A549 (cell line): ENCODE measurements around the gene PES1. TPM values are rescaled to one million over a fixed set of nuclear protein-coding genes. Genes with fewer than 3 reads are reported as not detected.

Experiments
- ATAC-seq, 2 experiments: fragments of 200-7000 bp in 1 of 2; fragments of >200 bp in 1 of 2; cut with Nextera tagmentation in 1 of 2; cut with Tn5 transposase in 1 of 2; 3 replicates each; pipeline versions ENCODE4 v1.8.0 to v1.9.1; 2018 to 2020; ENCODE audit warnings: mild to moderate bottlenecking in 1 of 2, moderate library complexity in 1 of 2
- CTCF ChIA-PET: fragments of 300-600 bp; sonication (Branson Sonifier 250); formaldehyde crosslinking; extraction: SDS; loops from one replicate; lab custom pipeline; 2021; ENCODE audit warnings: antibody characterized with exemption, inconsistent platforms; lab: Yijun Ruan, JAX
- POLR2A ChIA-PET: fragments of 350-600 bp; formaldehyde crosslinking; extraction: SDS; loops from one replicate; lab custom pipeline; 2021; ENCODE audit warnings: antibody characterized with exemption, inconsistent platforms; lab: Yijun Ruan, JAX
- DNase-seq, 2 experiments: peaks; one replicate each; pipeline versions ENCODE4 v3.0.0 to v3.0.0-alpha.2; 2011 to 2016; ENCODE audit warnings: low read depth in 1 of 2, low spot score in 1 of 2
- FAIRE-seq: peaks from 2 replicates; lab custom pipeline; 2011; peaks lifted over from hg19 to GRCh38; lab: Jason Lieb, UNC
- H3K27ac ChIP-seq, 2 experiments: fragments of >200 bp; sonication (Bioruptor Twin); formaldehyde crosslinking; 3 replicates each; pipeline ENCODE4 v1.5.1; 2016 to 2017
- H3K4me1 ChIP-seq: fragments of >200 bp; sonication (Bioruptor Twin); formaldehyde crosslinking; 3 replicates; pipeline ENCODE4 v1.6.1; 2016
- H3K4me2 ChIP-seq: fragments of >200 bp; sonication (Bioruptor Twin); formaldehyde crosslinking; 3 replicates; pipeline ENCODE4 v1.6.1; 2016
- H3K4me3 ChIP-seq: fragments of >200 bp; sonication (Bioruptor Twin); formaldehyde crosslinking; 3 replicates; pipeline ENCODE4 v1.5.1; 2016
- H3K9me3 ChIP-seq: fragments of >200 bp; sonication (Bioruptor Twin); formaldehyde crosslinking; 3 replicates; pipeline ENCODE4 v1.6.1; 2016
- BHLHE40 ChIP-seq: IDR thresholded peaks from 2 replicates; pipeline ENCODE4 v1.6.1; 2012; ENCODE audit warnings: low read depth, low read length, inconsistent platforms
- CEBPB ChIP-seq, 2 experiments: fragments of >200 bp in 1 of 2; sonication (Bioruptor Twin) in 1 of 2; formaldehyde crosslinking in 1 of 2; IDR thresholded peaks; 2 replicates each; pipeline ENCODE4 v1.6.1; 2012 to 2016
- CHD4 ChIP-seq: fragments of 200-600 bp; sonication (generic); IDR thresholded peaks from 2 replicates; pipeline ENCODE4 v1.6.1; 2016; ENCODE audit warnings: antibody characterized with exemption, mild to moderate bottlenecking, borderline replicate concordance
- EHF ChIP-seq: fragments of 250-450 bp; sonication (Bioruptor Pico); IDR thresholded peaks from 2 replicates; pipeline ENCODE4 v1.5.0; 2020; ENCODE audit warnings: mild to moderate bottlenecking
- EHMT2 ChIP-seq: fragments of 200-600 bp; sonication (generic); IDR thresholded peaks from 2 replicates; pipeline ENCODE4 v1.6.1; 2016; ENCODE audit warnings: antibody characterized with exemption, low read depth, mild to moderate bottlenecking, moderate library complexity
- EP300 ChIP-seq, 2 experiments: fragments of >200 bp; sonication (Bioruptor Twin); formaldehyde crosslinking; IDR thresholded peaks; 2 replicates in 1 of 2; 3 replicates in 1 of 2; pipeline ENCODE4 v1.6.1; 2016 to 2017
- FOSB ChIP-seq: fragments of 250-450 bp; sonication (Bioruptor Pico); IDR thresholded peaks from 2 replicates; pipeline ENCODE4 v1.5.0; 2020; ENCODE audit warnings: mild to moderate bottlenecking, moderate library complexity
- FOSL2 ChIP-seq, 2 experiments: fragments of 450-650 bp in 1 of 2; fragments of >200 bp in 1 of 2; sonication (Bioruptor Twin) in 1 of 2; formaldehyde crosslinking; IDR thresholded peaks; 2 replicates each; pipeline versions ENCODE4 v1.5.0 to v1.6.1; 2016 to 2020; ENCODE audit warnings: mild to moderate bottlenecking in 1 of 2, moderate library complexity in 1 of 2
- FOXS1 ChIP-seq: fragments of 250-450 bp; sonication (Bioruptor Pico); IDR thresholded peaks from 2 replicates; pipeline ENCODE4 v1.5.0; 2020; ENCODE audit warnings: mild to moderate bottlenecking, moderate library complexity
- HDAC2 ChIP-seq: fragments of 200-600 bp; sonication (generic); IDR thresholded peaks from 2 replicates; pipeline ENCODE4 v1.6.1; 2016
- JUNB ChIP-seq: fragments of >200 bp; sonication (Bioruptor Twin); formaldehyde crosslinking; IDR thresholded peaks from 2 replicates; pipeline ENCODE4 v1.6.1; 2016
- KDM1A ChIP-seq: fragments of 200-600 bp; sonication (generic); IDR thresholded peaks from 2 replicates; pipeline ENCODE4 v1.6.1; 2016; ENCODE audit warnings: low read depth, mild to moderate bottlenecking
- KDM5A ChIP-seq: fragments of 200-600 bp; sonication (generic); IDR thresholded peaks from 2 replicates; pipeline ENCODE4 v1.6.1; 2016; ENCODE audit warnings: antibody characterized with exemption, mild to moderate bottlenecking
- NFE2L2 ChIP-seq: fragments of 150-350 bp; conservative IDR thresholded peaks from 2 replicates; pipeline ENCODE4 v1.6.1; 2014; ENCODE audit warnings: low read length
- NR3C1 ChIP-seq: fragments of >200 bp; sonication (Bioruptor Twin); formaldehyde crosslinking; IDR thresholded peaks from 3 replicates; pipeline ENCODE4 v1.6.1; 2017
- PHF8 ChIP-seq: fragments of 200-600 bp; sonication (generic); IDR thresholded peaks from 2 replicates; pipeline ENCODE4 v1.6.1; 2016; ENCODE audit warnings: low read depth, mild to moderate bottlenecking, antibody characterized with exemption, moderate library complexity, borderline replicate concordance
- RARB ChIP-seq: fragments of 250-450 bp; sonication (Bioruptor Pico); IDR thresholded peaks from 2 replicates; pipeline ENCODE4 v1.8.0; 2021; ENCODE audit warnings: mild to moderate bottlenecking, moderate library complexity
- RCOR1 ChIP-seq: fragments of 150-350 bp; IDR thresholded peaks from 2 replicates; pipeline ENCODE4 v1.6.1; 2014; ENCODE audit warnings: antibody characterized with exemption, low read length, low read depth
- RNF2 ChIP-seq: fragments of 200-600 bp; sonication (generic); IDR thresholded peaks from 2 replicates; pipeline ENCODE4 v1.6.1; 2016; ENCODE audit warnings: low read depth, mild to moderate bottlenecking, antibody characterized with exemption, moderate library complexity, borderline replicate concordance
- SMC3 ChIP-seq: fragments of >200 bp; sonication (Bioruptor Twin); formaldehyde crosslinking; IDR thresholded peaks from 3 replicates; pipeline ENCODE4 v1.6.1; 2018; ENCODE audit warnings: inconsistent platforms
- TFCP2L1 ChIP-seq: fragments of 250-450 bp; sonication (Bioruptor Pico); IDR thresholded peaks from 2 replicates; pipeline ENCODE4 v1.5.0; 2021; ENCODE audit warnings: mild to moderate bottlenecking
- WGBS: methylation state at CpG from one replicate; pipeline ENCODE4 v1.1.6; 2017; ENCODE audit errors: missing lambda C conversion rate; 5-methylcytosine and 5-hydroxymethylcytosine counted together
- polyA plus RNA-seq, 4 experiments: library from polyadenylated mRNA; depleted of rRNA in 3 of 4; stranded (reverse); fragments of >200 nt; fragmentation: RNase III in 1 of 4; extraction: RNeasy Plus Mini Kit Qiagen cat#74134 plus additional on column Dnase treatment in 1 of 4; gene quantifications; 2 replicates in 3 of 4; 3 replicates in 1 of 4; pipeline ENCODE4 v1.2.3, GENCODE V29; 2011 to 2017
- TF ChIP-seq, protein P1 (sequence below): fragments of 150-350 bp; IDR thresholded peaks from 2 replicates; pipeline ENCODE4 v1.6.1; 2014; ENCODE audit warnings: low read depth, mild to moderate bottlenecking, low read length
- TF ChIP-seq, protein P2 (sequence below): IDR thresholded peaks from 2 replicates; pipeline ENCODE4 v1.6.1; 2012
- TF ChIP-seq, protein P3 (sequence below): IDR thresholded peaks from 2 replicates; pipeline ENCODE4 v1.6.1; 2012
- TF ChIP-seq, protein P4 (sequence below): fragments of >200 bp; sonication (Bioruptor Twin); formaldehyde crosslinking; IDR thresholded peaks from 3 replicates; pipeline ENCODE4 v1.5.1; 2016
- TF ChIP-seq, protein P5 (sequence below): fragments of 250-450 bp; sonication (Bioruptor Pico); IDR thresholded peaks from 2 replicates; pipeline ENCODE4 v1.5.0; 2021; ENCODE audit warnings: mild to moderate bottlenecking, moderate library complexity, borderline replicate concordance
- TF ChIP-seq, protein P6 (sequence below): IDR thresholded peaks from 2 replicates; pipeline ENCODE4 v1.6.1; 2012; ENCODE audit warnings: low read depth, borderline replicate concordance
- TF ChIP-seq, protein P7 (sequence below): fragments of 450-650 bp; IDR thresholded peaks from 2 replicates; pipeline ENCODE4 v1.6.1; 2014; ENCODE audit warnings: antibody characterized with exemption

Gene PES1
- polyA plus RNA-seq, 2 of the 4 experiments (the other 2 are of a cell fraction): 107 to 111 TPM

DNA sequence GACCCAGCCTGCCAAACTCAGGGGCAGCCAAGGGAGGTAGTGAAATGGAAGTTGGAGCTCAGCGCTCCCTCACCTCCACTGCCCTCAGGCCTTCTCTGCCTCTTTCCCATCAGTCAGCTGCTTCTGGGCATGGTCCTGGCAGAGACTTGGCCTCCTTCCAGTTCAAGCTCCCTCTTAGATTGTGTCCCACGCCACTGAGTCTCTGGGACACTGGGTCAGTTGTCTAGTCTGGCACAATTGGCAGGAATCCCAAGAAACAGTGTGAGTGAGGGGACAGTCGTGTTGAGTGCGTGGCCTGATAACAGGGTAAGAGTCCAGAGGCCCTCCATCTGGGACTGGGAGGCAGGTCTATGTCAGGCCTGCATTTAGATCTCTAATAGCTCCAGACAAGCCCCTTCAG is 36.8 kb upstream of the PES1 start:
- no peak overlapping the region for H3K4me2 ChIP-seq
- no peaks in the 10 kb centered on the region for H3K9me3 ChIP-seq
- ChIA-PET POLR2A (no interaction called here), CTCF (interaction anchor here (0.8 to 2.2 kb wide), 3 partner anchors 73 to 135 kb away, joined by 4 to 9 read pairs (median 4); no protein-coding TSS in a partner anchor)
- no peak overlapping the region for H3K4me3 ChIP-seq
- DNase-seq (no peak), ATAC-seq (no peak), FAIRE-seq (no peak)
- H3K4me1 ChIP-seq: no peaks in the 10 kb centered on the region
- WGBS: 100% methylated on average over 2 of the region's 4 CpGs
- TF ChIP-seq NR3C1 (no peak), BHLHE40 (no peak), RNF2 (no peak), SMC3 (no peak), NFE2L2 (no peak), FOSB (CRISPR knock-in tag) (no peak), KDM5A (no peak)
- TF ChIP-seq, protein P1, sequence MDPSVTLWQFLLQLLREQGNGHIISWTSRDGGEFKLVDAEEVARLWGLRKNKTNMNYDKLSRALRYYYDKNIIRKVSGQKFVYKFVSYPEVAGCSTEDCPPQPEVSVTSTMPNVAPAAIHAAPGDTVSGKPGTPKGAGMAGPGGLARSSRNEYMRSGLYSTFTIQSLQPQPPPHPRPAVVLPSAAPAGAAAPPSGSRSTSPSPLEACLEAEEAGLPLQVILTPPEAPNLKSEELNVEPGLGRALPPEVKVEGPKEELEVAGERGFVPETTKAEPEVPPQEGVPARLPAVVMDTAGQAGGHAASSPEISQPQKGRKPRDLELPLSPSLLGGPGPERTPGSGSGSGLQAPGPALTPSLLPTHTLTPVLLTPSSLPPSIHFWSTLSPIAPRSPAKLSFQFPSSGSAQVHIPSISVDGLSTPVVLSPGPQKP: no peak
- TF ChIP-seq, protein P2, sequence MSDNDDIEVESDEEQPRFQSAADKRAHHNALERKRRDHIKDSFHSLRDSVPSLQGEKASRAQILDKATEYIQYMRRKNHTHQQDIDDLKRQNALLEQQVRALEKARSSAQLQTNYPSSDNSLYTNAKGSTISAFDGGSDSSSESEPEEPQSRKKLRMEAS: no peak
- TF ChIP-seq, protein P3, sequence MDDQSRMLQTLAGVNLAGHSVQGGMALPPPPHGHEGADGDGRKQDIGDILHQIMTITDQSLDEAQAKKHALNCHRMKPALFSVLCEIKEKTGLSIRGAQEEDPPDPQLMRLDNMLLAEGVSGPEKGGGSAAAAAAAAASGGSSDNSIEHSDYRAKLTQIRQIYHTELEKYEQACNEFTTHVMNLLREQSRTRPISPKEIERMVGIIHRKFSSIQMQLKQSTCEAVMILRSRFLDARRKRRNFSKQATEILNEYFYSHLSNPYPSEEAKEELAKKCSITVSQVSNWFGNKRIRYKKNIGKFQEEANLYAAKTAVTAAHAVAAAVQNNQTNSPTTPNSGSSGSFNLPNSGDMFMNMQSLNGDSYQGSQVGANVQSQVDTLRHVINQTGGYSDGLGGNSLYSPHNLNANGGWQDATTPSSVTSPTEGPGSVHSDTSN: no peak
- TF ChIP-seq, protein P4, sequence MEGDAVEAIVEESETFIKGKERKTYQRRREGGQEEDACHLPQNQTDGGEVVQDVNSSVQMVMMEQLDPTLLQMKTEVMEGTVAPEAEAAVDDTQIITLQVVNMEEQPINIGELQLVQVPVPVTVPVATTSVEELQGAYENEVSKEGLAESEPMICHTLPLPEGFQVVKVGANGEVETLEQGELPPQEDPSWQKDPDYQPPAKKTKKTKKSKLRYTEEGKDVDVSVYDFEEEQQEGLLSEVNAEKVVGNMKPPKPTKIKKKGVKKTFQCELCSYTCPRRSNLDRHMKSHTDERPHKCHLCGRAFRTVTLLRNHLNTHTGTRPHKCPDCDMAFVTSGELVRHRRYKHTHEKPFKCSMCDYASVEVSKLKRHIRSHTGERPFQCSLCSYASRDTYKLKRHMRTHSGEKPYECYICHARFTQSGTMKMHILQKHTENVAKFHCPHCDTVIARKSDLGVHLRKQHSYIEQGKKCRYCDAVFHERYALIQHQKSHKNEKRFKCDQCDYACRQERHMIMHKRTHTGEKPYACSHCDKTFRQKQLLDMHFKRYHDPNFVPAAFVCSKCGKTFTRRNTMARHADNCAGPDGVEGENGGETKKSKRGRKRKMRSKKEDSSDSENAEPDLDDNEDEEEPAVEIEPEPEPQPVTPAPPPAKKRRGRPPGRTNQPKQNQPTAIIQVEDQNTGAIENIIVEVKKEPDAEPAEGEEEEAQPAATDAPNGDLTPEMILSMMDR: no peak
- H3K27ac ChIP-seq: no peak overlapping the region

DNA sequence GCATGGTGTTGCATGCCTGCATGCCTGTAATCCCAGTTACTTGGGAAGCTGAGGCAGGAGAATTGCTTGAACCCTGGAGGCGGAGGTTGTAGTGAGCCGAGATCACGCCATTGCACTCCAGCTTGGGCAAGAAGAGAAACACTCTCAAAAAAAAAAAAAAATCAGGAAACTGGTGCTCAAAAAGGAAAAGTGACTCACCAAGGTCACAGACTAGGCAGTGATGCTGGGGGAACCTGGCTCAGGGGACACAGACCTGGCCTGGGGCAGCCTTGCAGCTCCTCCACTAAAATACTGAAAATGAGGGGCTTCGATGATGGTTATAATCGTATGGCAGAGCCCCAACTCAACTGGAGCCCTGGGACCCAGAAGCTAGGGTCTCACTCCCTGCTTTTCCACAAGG is 35.8 kb upstream of the PES1 start:
- 81% methylated on average over 5 of the region's 5 CpGs for WGBS
- H3K4me1 ChIP-seq: no peaks in the 10 kb centered on the region
- DNase-seq (no peak), ATAC-seq (no peak), FAIRE-seq (no peak)
- no peak overlapping the region for H3K27ac ChIP-seq
- CTCF ChIA-PET: interaction anchor here (1.5 to 2.2 kb wide), 2 partner anchors 128 to 136 kb away, joined by 4 to 9 read pairs; no protein-coding TSS in a partner anchor
- POLR2A ChIA-PET: no interaction called here
- H3K4me3 ChIP-seq: no peak overlapping the region
- H3K9me3 ChIP-seq: no peaks in the 10 kb centered on the region
- no peak overlapping the region for H3K4me2 ChIP-seq
- no peak for TF ChIP-seq EHMT2
- TF ChIP-seq, protein P5, sequence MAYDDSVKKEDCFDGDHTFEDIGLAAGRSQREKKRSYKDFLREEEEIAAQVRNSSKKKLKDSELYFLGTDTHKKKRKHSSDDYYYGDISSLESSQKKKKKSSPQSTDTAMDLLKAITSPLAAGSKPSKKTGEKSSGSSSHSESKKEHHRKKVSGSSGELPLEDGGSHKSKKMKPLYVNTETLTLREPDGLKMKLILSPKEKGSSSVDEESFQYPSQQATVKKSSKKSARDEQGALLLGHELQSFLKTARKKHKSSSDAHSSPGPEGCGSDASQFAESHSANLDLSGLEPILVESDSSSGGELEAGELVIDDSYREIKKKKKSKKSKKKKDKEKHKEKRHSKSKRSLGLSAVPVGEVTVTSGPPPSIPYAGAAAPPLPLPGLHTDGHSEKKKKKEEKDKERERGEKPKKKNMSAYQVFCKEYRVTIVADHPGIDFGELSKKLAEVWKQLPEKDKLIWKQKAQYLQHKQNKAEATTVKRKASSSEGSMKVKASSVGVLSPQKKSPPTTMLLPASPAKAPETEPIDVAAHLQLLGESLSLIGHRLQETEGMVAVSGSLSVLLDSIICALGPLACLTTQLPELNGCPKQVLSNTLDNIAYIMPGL (CRISPR knock-in tag): no peak
- TF ChIP-seq, protein P6, sequence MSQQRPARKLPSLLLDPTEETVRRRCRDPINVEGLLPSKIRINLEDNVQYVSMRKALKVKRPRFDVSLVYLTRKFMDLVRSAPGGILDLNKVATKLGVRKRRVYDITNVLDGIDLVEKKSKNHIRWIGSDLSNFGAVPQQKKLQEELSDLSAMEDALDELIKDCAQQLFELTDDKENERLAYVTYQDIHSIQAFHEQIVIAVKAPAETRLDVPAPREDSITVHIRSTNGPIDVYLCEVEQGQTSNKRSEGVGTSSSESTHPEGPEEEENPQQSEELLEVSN: no peak
- no peak for TF ChIP-seq FOSL2 (IDR thresholded peaks at IDR 0.05)
- no peak for TF ChIP-seq FOSL2 (CRISPR knock-in tag; IDR thresholded peaks at IDR 0.05)
- TF ChIP-seq CEBPB (IDR thresholded peaks at IDR 0.05): no peak
- no peak for TF ChIP-seq RCOR1
- TF ChIP-seq CHD4: no peak
- no peak for TF ChIP-seq EP300 (IDR thresholded peaks at IDR 0.05)
- TF ChIP-seq TFCP2L1: no peak
- TF ChIP-seq HDAC2: no peak
- TF ChIP-seq, protein P7, sequence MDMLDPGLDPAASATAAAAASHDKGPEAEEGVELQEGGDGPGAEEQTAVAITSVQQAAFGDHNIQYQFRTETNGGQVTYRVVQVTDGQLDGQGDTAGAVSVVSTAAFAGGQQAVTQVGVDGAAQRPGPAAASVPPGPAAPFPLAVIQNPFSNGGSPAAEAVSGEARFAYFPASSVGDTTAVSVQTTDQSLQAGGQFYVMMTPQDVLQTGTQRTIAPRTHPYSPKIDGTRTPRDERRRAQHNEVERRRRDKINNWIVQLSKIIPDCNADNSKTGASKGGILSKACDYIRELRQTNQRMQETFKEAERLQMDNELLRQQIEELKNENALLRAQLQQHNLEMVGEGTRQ: no peak
- no peak for TF ChIP-seq RARB (CRISPR knock-in tag)
- no peak for TF ChIP-seq PHF8
- no peak for TF ChIP-seq JUNB
- no peak for TF ChIP-seq EHF
- no peak for TF ChIP-seq KDM1A
- no peak for TF ChIP-seq NFE2L2
- no peak for TF ChIP-seq FOXS1 (CRISPR knock-in tag)
